ENCODE results near the gene ATRX.

- no peak for TF ChIP-seq CTCF (IDR thresholded peaks at IDR 0.05)
- no peak for TF ChIP-seq POLR2A (IDR thresholded peaks at IDR 0.05)
- no peak for TF ChIP-seq POLR2AphosphoS5 (IDR thresholded peaks at IDR 0.05)
- no peak for TF ChIP-seq EP300 (IDR thresholded peaks at IDR 0.05)
These were observed 145.3 kb downstream of the ATRX start for GRCh38 chrX:77640702-77641101.
